HepG2 (cell line): ENCODE results near the gene MYH9.

Source experiments
- GABPA ChIP-seq, 2 experiments: IDR thresholded peaks; 2 replicates each; pipeline ENCODE4 v1.6.1; 2011 to 2016; ENCODE audit warnings: low read depth in 2 of 2, low read length in 1 of 2, missing biosample characterization in 1 of 2, missing genetic modification characterization in 1 of 2
- RNF2 ChIP-seq: fragments of 450-650 bp; conservative IDR thresholded peaks from 2 replicates; pipeline ENCODE4 v1.6.1; 2016; ENCODE audit warnings: low read depth
- TF ChIP-seq, protein P1 (sequence below): IDR thresholded peaks from 2 replicates; pipeline ENCODE4 v1.6.1; 2016; ENCODE audit warnings: missing compliant biosample characterization, missing genetic modification reagents, borderline replicate concordance
- TF ChIP-seq, protein P2 (sequence below): IDR thresholded peaks from 2 replicates; pipeline ENCODE4 v1.6.1; 2012; ENCODE audit warnings: low read length, improper control_type of control experiment

DNA sequence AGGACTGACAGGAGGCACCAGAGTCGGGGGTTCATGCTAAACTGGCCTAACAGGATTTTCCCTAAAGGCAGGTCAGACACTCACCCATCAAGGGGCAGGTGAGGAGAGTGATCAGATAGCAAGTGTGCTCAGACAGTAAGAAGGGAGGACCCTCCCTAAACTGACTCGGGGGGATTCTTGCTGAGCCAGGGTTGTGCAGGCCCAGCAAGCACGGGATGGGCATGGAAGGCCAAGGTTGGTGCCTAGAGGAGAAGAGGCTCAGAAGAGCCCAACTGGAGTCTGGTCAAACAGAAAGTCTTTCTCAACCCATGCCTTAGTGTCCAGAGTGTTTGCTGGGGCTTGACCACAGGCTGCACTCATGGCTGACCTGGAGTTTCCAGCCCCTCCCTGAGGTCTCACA lies 141.0 kb downstream of the MYH9 start:
- TF ChIP-seq, protein P1, sequence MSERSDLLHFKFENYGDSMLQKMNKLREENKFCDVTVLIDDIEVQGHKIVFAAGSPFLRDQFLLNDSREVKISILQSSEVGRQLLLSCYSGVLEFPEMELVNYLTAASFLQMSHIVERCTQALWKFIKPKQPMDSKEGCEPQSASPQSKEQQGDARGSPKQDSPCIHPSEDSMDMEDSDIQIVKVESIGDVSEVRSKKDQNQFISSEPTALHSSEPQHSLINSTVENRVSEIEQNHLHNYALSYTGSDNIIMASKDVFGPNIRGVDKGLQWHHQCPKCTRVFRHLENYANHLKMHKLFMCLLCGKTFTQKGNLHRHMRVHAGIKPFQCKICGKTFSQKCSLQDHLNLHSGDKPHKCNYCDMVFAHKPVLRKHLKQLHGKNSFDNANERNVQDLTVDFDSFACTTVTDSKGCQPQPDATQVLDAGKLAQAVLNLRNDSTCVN = no peak
- no peak for TF ChIP-seq RNF2
- no peak for TF ChIP-seq GABPA (IDR thresholded peaks at IDR 0.05; ENCODE audit: low read depth, low read length)
- TF ChIP-seq GABPA (CRISPR knock-in tag; IDR thresholded peaks at IDR 0.05; ENCODE audit: low read depth) = no peak
- TF ChIP-seq, protein P2, sequence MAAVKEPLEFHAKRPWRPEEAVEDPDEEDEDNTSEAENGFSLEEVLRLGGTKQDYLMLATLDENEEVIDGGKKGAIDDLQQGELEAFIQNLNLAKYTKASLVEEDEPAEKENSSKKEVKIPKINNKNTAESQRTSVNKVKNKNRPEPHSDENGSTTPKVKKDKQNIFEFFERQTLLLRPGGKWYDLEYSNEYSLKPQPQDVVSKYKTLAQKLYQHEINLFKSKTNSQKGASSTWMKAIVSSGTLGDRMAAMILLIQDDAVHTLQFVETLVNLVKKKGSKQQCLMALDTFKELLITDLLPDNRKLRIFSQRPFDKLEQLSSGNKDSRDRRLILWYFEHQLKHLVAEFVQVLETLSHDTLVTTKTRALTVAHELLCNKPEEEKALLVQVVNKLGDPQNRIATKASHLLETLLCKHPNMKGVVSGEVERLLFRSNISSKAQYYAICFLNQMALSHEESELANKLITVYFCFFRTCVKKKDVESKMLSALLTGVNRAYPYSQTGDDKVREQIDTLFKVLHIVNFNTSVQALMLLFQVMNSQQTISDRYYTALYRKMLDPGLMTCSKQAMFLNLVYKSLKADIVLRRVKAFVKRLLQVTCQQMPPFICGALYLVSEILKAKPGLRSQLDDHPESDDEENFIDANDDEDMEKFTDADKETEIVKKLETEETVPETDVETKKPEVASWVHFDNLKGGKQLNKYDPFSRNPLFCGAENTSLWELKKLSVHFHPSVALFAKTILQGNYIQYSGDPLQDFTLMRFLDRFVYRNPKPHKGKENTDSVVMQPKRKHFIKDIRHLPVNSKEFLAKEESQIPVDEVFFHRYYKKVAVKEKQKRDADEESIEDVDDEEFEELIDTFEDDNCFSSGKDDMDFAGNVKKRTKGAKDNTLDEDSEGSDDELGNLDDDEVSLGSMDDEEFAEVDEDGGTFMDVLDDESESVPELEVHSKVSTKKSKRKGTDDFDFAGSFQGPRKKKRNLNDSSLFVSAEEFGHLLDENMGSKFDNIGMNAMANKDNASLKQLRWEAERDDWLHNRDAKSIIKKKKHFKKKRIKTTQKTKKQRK = no peak
